HG03378 (cell line): Measurements from ENCODE around the gene SERPINB6.
"Not testable (repeated sequence)": the region's sequence is repeated elsewhere in the genome, so short reads cannot be mapped to it uniquely, and the experiment has no call there.

ENCODE experiments used
- ATAC-seq: cut with Tn5 transposase; IDR thresholded peaks from one replicate; pipeline ENCODE4 v1.9.1; 2021; ENCODE audit warnings: mild to moderate bottlenecking, moderate library complexity; ENCODE audit not compliant: unreplicated experiment

SERPINB6 gene

GRCh38 chr6:2977799-2978590, 6.6 kb upstream of the SERPINB6 start:
- no peak for ATAC-seq

GRCh38 chr6:2977290-2977689, 5.9 kb upstream of the SERPINB6 start:
- no peak for ATAC-seq

GRCh38 chr6:2976571-2977085, 5.3 kb upstream of the SERPINB6 start:
- ATAC-seq = no peak

- no peak for ATAC-seq
Measured at GRCh38 chr6:2976060-2976459, 4.7 kb upstream of the SERPINB6 start.

GRCh38 chr6:2973676-2974075, 2.3 kb upstream of the SERPINB6 start:
- no peak for ATAC-seq

- ATAC-seq = not testable (repeated sequence)
Measured at GRCh38 chr6:2973180-2973579, 1.8 kb upstream of the SERPINB6 start.

- not testable (repeated sequence) for ATAC-seq
Measured at GRCh38 chr6:2972685-2973084, 1.3 kb upstream of the SERPINB6 start.

- not testable (repeated sequence) for ATAC-seq
Measured at GRCh38 chr6:2972219-2972487, 786 bp upstream of the SERPINB6 start.

GRCh38 chr6:2970753-2971419, 481 bp downstream of the SERPINB6 start:
- no peak for ATAC-seq

- no peak for ATAC-seq
Measured at GRCh38 chr6:2970034-2970685, 1.2 kb downstream of the SERPINB6 start.

GRCh38 chr6:2969549-2969948, 1.8 kb downstream of the SERPINB6 start:
- ATAC-seq = no peak

GRCh38 chr6:2968600-2969135, 2.7 kb downstream of the SERPINB6 start:
- ATAC-seq = no peak

- no peak for ATAC-seq
Measured at GRCh38 chr6:2967936-2968335, 3.4 kb downstream of the SERPINB6 start.

- ATAC-seq = no peak
Measured at GRCh38 chr6:2966347-2966746, 5.0 kb downstream of the SERPINB6 start.

- ATAC-seq = no peak
Measured at GRCh38 chr6:2964793-2965505, 6.4 kb downstream of the SERPINB6 start.

GRCh38 chr6:2963756-2964155, 7.6 kb downstream of the SERPINB6 start:
- no peak for ATAC-seq

GRCh38 chr6:2962636-2963035, 8.7 kb downstream of the SERPINB6 start:
- no peak for ATAC-seq

- no peak for ATAC-seq
Measured at GRCh38 chr6:2962004-2962403, 9.4 kb downstream of the SERPINB6 start.

GRCh38 chr6:2961506-2961905, 9.9 kb downstream of the SERPINB6 start:
- no peak for ATAC-seq

GRCh38 chr6:2960935-2961334, 10.4 kb downstream of the SERPINB6 start:
- ATAC-seq = no peak
